HepG2 (cell line): ENCODE data around the gene KIAA0232. TPM values are rescaled to one million over a fixed set of nuclear protein-coding genes. Genes with fewer than 3 reads are reported as not detected.

Experiments used
- EP300 ChIP-seq, 3 experiments: sonication (generic) in 1 of 3; formaldehyde crosslinking in 1 of 3; IDR thresholded peaks; 2 replicates each; pipeline versions ENCODE4 v1.5.1 to v1.6.1; 2011 to 2020; ENCODE audit warnings: low read depth in 2 of 3, low read length in 2 of 3, borderline replicate concordance in 1 of 3, improper control_type of control experiment in 1 of 3, mild to moderate bottlenecking in 1 of 3, missing genetic modification reagents in 1 of 3, moderate library complexity in 1 of 3
- GABPA ChIP-seq, 2 experiments: IDR thresholded peaks; 2 replicates each; pipeline ENCODE4 v1.6.1; 2011 to 2016; ENCODE audit warnings: low read depth in 2 of 2, low read length in 1 of 2, missing biosample characterization in 1 of 2, missing genetic modification characterization in 1 of 2
- GATAD2A ChIP-seq: IDR thresholded peaks from 2 replicates; pipeline ENCODE4 v1.6.1; 2016
- MED1 ChIP-seq: sonication (generic); formaldehyde crosslinking; IDR thresholded peaks from 2 replicates; pipeline ENCODE4 v1.4.0; 2020; ENCODE audit warnings: missing genetic modification reagents
- MTA1 ChIP-seq: sonication (generic); formaldehyde crosslinking; IDR thresholded peaks from 2 replicates; pipeline ENCODE4 v1.4.0; 2020; ENCODE audit warnings: missing genetic modification reagents, mild to moderate bottlenecking, borderline replicate concordance
- PAF1 ChIP-seq: IDR thresholded peaks from 2 replicates; pipeline ENCODE4 v1.6.1; 2016; ENCODE audit warnings: missing genetic modification reagents, missing compliant biosample characterization
- PRPF4 ChIP-seq: fragments of 200-400 bp; formaldehyde crosslinking; IDR thresholded peaks from 2 replicates; pipeline ENCODE4 v1.6.1; 2016; ENCODE audit warnings: low read length, low read depth; ENCODE audit not compliant: poor library complexity, severe bottlenecking
- RAD21 ChIP-seq: fragments of 450-650 bp; formaldehyde crosslinking; IDR thresholded peaks from 2 replicates; pipeline ENCODE4 v1.5.0; 2020; ENCODE audit warnings: mild to moderate bottlenecking
- SOX13 ChIP-seq, 3 experiments: fragments of 450-650 bp in 1 of 3; sonication (generic) in 1 of 3; formaldehyde crosslinking in 1 of 3; IDR thresholded peaks in 2 of 3; conservative IDR thresholded peaks in 1 of 3; 2 replicates each; pipeline versions ENCODE4 v1.5.0 to v1.6.1; 2016 to 2020; ENCODE audit warnings: antibody characterized with exemption in 1 of 3, mild to moderate bottlenecking in 1 of 3, missing compliant biosample characterization in 1 of 3, missing genetic modification reagents in 1 of 3, moderate library complexity in 1 of 3
- SP1 ChIP-seq, 2 experiments: fragments of 450-650 bp in 1 of 2; sonication (generic) in 1 of 2; formaldehyde crosslinking in 1 of 2; IDR thresholded peaks; 2 replicates each; pipeline versions ENCODE4 v1.4.0 to v1.6.1; 2016 to 2020; ENCODE audit warnings: missing genetic modification reagents in 1 of 2
- SPEN ChIP-seq: sonication (generic); formaldehyde crosslinking; IDR thresholded peaks from 2 replicates; pipeline ENCODE4 v1.5.1; 2020; ENCODE audit warnings: low read depth, mild to moderate bottlenecking, missing genetic modification reagents
- TARDBP ChIP-seq: sonication (generic); formaldehyde crosslinking; IDR thresholded peaks from 2 replicates; pipeline ENCODE4 v1.8.0; 2022; ENCODE audit warnings: mild to moderate bottlenecking, missing genetic modification reagents
- TEAD3 ChIP-seq: optimal IDR thresholded peaks from 2 replicates; pipeline ENCODE3; 2016; ENCODE audit warnings: borderline replicate concordance
- ZBTB4 ChIP-seq: sonication (generic); formaldehyde crosslinking; IDR thresholded peaks from 2 replicates; pipeline ENCODE4 v1.4.0; 2020; ENCODE audit warnings: missing genetic modification reagents, mild to moderate bottlenecking, borderline replicate concordance
- ZC3H4 ChIP-seq: sonication (generic); formaldehyde crosslinking; IDR thresholded peaks from 2 replicates; pipeline ENCODE4 v1.4.0; 2020; ENCODE audit warnings: missing genetic modification reagents, borderline replicate concordance
- ZFP91 ChIP-seq: sonication (generic); formaldehyde crosslinking; IDR thresholded peaks from 2 replicates; pipeline ENCODE4 v1.9.0; 2022; ENCODE audit warnings: missing genetic modification reagents, mild to moderate bottlenecking, borderline replicate concordance
- ZFY ChIP-seq: sonication (generic); formaldehyde crosslinking; IDR thresholded peaks from 2 replicates; pipeline ENCODE4 v1.4.0; 2020; ENCODE audit warnings: missing genetic modification reagents
- ZNF691 ChIP-seq: sonication (generic); formaldehyde crosslinking; IDR thresholded peaks from 2 replicates; pipeline ENCODE4 v1.4.0; 2020; ENCODE audit warnings: missing genetic modification reagents, low read depth, mild to moderate bottlenecking, borderline replicate concordance
- ZNF766 ChIP-seq: sonication (generic); formaldehyde crosslinking; IDR thresholded peaks from 2 replicates; pipeline ENCODE4 v1.5.0; 2020; ENCODE audit warnings: missing genetic modification reagents, borderline replicate concordance
- polyA plus RNA-seq, 8 experiments: library from polyadenylated mRNA; depleted of rRNA in 3 of 8; stranded (reverse) in 7 of 8; unstranded in 1 of 8; fragments of >200 nt; fragmentation: Illumina TruSeq in 4 of 8; extraction: Trizol in 4 of 8; gene quantifications; 2 replicates each; pipeline versions ENCODE4 v1.2.1 to v1.2.3, GENCODE V29; 2011 to 2016; ENCODE audit warnings: low read depth in 4 of 8, missing spikeins in 1 of 8, mixed read lengths in 1 of 8; ENCODE audit not compliant: insufficient read depth in 1 of 8
- total RNA-seq, 5 experiments: library from RNA; depleted of rRNA; stranded (reverse); fragments of >200 nt; fragmentation: Illumina TruSeq; extraction: Trizol; gene quantifications; 2 replicates each; pipeline ENCODE4 v1.2.3, GENCODE V29; 2016; ENCODE audit warnings: low read depth in 1 of 5

The KIAA0232 gene
- total and polyA plus RNA-seq, 2 of the 13 experiments (the other 11 are each of a cell fraction or from before 2014, with no cell fraction given), result 7.8 to 17.1 TPM

DNA sequence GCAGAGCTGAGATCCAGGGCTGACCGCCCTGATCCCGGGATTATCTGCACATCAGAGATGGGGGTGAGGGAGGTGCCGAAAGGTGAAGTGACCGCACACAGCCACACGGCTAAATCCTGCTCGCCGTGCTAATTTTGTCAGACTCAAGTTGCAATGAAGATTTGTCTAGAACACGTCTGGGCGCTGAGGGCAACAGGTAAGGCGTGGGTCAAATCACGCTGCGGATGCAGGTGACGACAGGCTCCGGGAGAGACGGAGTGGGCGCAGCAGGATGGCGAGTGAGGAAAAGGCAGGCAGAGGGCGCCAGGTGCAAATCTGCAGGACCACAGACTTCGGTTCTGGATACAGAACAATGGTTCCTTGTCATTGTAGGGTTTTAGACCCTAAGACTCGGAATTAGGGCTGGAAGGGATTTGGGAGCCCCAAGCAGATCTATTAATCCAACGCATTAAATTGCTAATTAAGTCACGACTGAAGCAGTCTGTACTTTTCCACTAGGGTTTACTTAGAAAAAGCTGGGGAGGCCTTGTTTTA is 125.2 kb downstream of the KIAA0232 start (continued):
- peak; percentile 59; the same call in 1 of the 2 replicates for TF ChIP-seq SPEN (CRISPR knock-in tag)
- peak; percentile 62 for TF ChIP-seq TEAD3 (CRISPR knock-in tag)
- TF ChIP-seq SOX13 (IDR thresholded peaks at IDR 0.05), result no peak
- peak in 1 of 2 experiments; percentile 53; a peak in 2 of 4 replicates for TF ChIP-seq SOX13 (CRISPR knock-in tag; conservative IDR thresholded peaks at IDR 0.05 in 1 of 2, IDR thresholded peaks at IDR 0.05 in 1 of 2)
- TF ChIP-seq ZC3H4 (CRISPR knock-in tag), result peak; percentile 64; the same call in 1 of the 2 replicates
- TF ChIP-seq GATAD2A, result peak; percentile 41; the same call in 1 of the 2 replicates
- no peak for TF ChIP-seq SP1 (IDR thresholded peaks at IDR 0.05)
- TF ChIP-seq SP1 (CRISPR knock-in tag; IDR thresholded peaks at IDR 0.05), result peak; percentile 21; the same call in 1 of the 2 replicates
- peak; percentile 28; the same call in 1 of the 2 replicates for TF ChIP-seq ZFY (CRISPR knock-in tag)
- 0 out of 2 replicates have a peak, but pooled peaks have one; percentile 39 for TF ChIP-seq MED1
- TF ChIP-seq MTA1, result no peak
- TF ChIP-seq ZFP91, result peak; percentile 52; the same call in 1 of the 2 replicates
- TF ChIP-seq ZNF691 (CRISPR knock-in tag), result peak; percentile 62; the same call in 1 of the 2 replicates
- 0 out of 2 replicates have a peak, but pooled peaks have one; percentile 7 for TF ChIP-seq TARDBP
- 0 out of 4 replicates have a peak, but pooled peaks of 1 of the 2 experiments have one; percentile 3 for TF ChIP-seq EP300 (IDR thresholded peaks at IDR 0.05; ENCODE audit: low read depth in 2 of 2, low read length in 2 of 2)
- 0 out of 2 replicates have a peak, but pooled peaks have one; percentile 14 for TF ChIP-seq EP300 (CRISPR knock-in tag; IDR thresholded peaks at IDR 0.05; ENCODE audit: borderline replicate concordance)
- TF ChIP-seq PAF1 (CRISPR knock-in tag), result no peak
- peak; percentile 75; the same call in 1 of the 2 replicates for TF ChIP-seq ZBTB4 (CRISPR knock-in tag)
- no peak for TF ChIP-seq PRPF4
- peak; percentile 69; the same call in 1 of the 2 replicates for TF ChIP-seq RAD21 (CRISPR knock-in tag)
- no peak for TF ChIP-seq ZNF766 (CRISPR knock-in tag)
- no peak for TF ChIP-seq GABPA (IDR thresholded peaks at IDR 0.05; ENCODE audit: low read depth, low read length)
- 0 out of 2 replicates have a peak, but pooled peaks have one; percentile 3 for TF ChIP-seq GABPA (CRISPR knock-in tag; IDR thresholded peaks at IDR 0.05; ENCODE audit: low read depth)
